ENCODE results near the gene ZBED4. TPM values are rescaled to one million over a fixed set of nuclear protein-coding genes. Genes with fewer than 3 reads are reported as not detected.

The ZBED4 gene
- total RNA-seq, 1 experiment from 2014 or later: 23.0 TPM

DNA sequence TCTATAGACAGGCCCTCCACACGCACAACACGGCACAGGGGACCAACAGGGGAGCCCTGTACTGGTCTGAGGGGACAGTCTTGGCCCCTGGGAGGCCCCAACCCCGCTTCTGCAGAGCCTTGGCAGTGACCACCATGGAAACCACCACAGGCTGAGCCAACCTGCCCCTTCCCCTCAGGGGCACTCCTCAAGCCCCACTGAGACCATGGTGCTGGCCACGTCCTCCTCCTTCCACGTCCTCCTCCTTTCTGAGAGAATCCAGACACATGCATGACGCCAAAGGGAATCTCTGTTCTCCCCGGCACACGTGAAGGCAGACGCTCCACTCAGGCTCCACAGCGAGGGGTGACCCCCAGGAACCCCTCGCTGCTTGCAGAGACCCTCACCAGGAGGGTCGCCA, 28.7 kb upstream of the ZBED4 start:
- Histone ChIP-seq H3K23ac (ENCODE audit: insufficient read length, low read depth, low read length) (no peak overlapping the region), H3K27me3 (ENCODE audit: insufficient read depth, low read length) (no peaks in the 10 kb centered on the region), H3K14ac (ENCODE audit: insufficient read depth, low read length) (no peak overlapping the region; the same call in 1 of the 2 replicates), H2AK5ac (ENCODE audit: insufficient read length, low read length) (no peak overlapping the region), H3K9ac (ENCODE audit: extremely low read depth, insufficient read length, low read length) (no peak overlapping the region), H2BK15ac (ENCODE audit: low read depth, low read length) (no peak overlapping the region), H3K4me1 (ENCODE audit: insufficient read depth, low read length) (no peaks in the 10 kb centered on the region), H3T11ph (ENCODE audit: low read length) (no peak overlapping the region), H3K56ac (ENCODE audit: insufficient read length, low read depth, low read length) (no peak overlapping the region), H2BK12ac (ENCODE audit: insufficient read length, low read depth, low read length) (no peak overlapping the region), H4K8ac (replicated peaks; ENCODE audit: insufficient read length, low read depth, low read length) (no peak overlapping the region), H2BK120ac (ENCODE audit: low read depth, low read length, poor library complexity, severe bottlenecking) (no peak overlapping the region), H3K4me2 (ENCODE audit: insufficient read depth, insufficient read length, low read length) (no peak overlapping the region), H2BK20ac (ENCODE audit: low read depth, low read length, poor library complexity, severe bottlenecking) (no peak overlapping the region), H4K91ac (ENCODE audit: insufficient read length, low read depth, low read length) (no peak overlapping the region), H3K9me3 (ENCODE audit: control insufficient read depth, low read depth, low read length) (no peaks in the 10 kb centered on the region), H4K20me1 (ENCODE audit: control insufficient read depth, insufficient read depth, insufficient read length) (no peaks in the 10 kb centered on the region), H3K23me2 (ENCODE audit: insufficient read length, low read depth, low read length, poor library complexity, severe bottlenecking) (peaks cover 9% of the 10 kb centered on the region), H3K18ac (ENCODE audit: insufficient read length, low read depth, low read length) (no peak overlapping the region), H2BK5ac (ENCODE audit: insufficient read length, low read length) (no peak overlapping the region), H3K27ac (ENCODE audit: insufficient read length, low read depth, low read length) (no peak overlapping the region), H3K79me2 (ENCODE audit: insufficient read depth, low read length) (peaks cover 43% of the 10 kb centered on the region; the same call in 1 of the 2 replicates), H4K5ac (ENCODE audit: insufficient read length, low read depth, low read length) (no peak overlapping the region), H3K4ac (ENCODE audit: low read depth, low read length) (no peak overlapping the region), H2AFZ (ENCODE audit: low read length) (no peak overlapping the region), H3K79me1 (ENCODE audit: insufficient read depth, low read depth, low read length, poor library complexity, severe bottlenecking) (peaks cover 6% of the 10 kb centered on the region)
- Mint-ChIP-seq H3K4me3 (peak overlapping the region; percentile 82 to 87), H3K9me3 (peaks cover 8 to 15% of the 10 kb centered on the region in 2 experiments), H3K27ac (peak overlapping the region; percentile 65 to 79 (median 75); a peak in 3 of 7 replicates), H3K4me1 (peaks cover 15 to 20% of the 10 kb centered on the region in 2 experiments), H3K36me3 (ENCODE audit: insufficient read depth in 1 of 3, low read depth in 3 of 3) (peaks cover 43 to 66% (median 65%) of the 10 kb centered on the region in 3 experiments), H3K27me3 (ENCODE audit: low read depth) (peaks cover 9% of the 10 kb centered on the region)
- no peak for DNase-seq
- no CpG with 5 or more reads among the region's 12 CpGs for WGBS (ENCODE audit: extremely low coverage, insufficient read length, low lambda C conversion rate)
- no peak for TF ChIP-seq CTCF (conservative IDR thresholded peaks at IDR 0.05)

Measured in H9 (cell line).